Smooth muscle cell (in vitro differentiated cells): Measurements from ENCODE around the gene ACAP2. TPM values are rescaled to one million over a fixed set of nuclear protein-coding genes. Genes with fewer than 3 reads are reported as not detected.

ENCODE experiments used
- DNase-seq: peaks from one replicate; lab custom pipeline; 2025; ENCODE audit not compliant: unreplicated experiment; lab: John Stamatoyannopoulos, UW
- H2AFZ ChIP-seq: fragments of 200-600 bp; sonication (generic); 2 replicates; pipeline ENCODE4 v1.6.0; 2016; ENCODE audit warnings: antibody characterized with exemption, low read depth, mild to moderate bottlenecking
- H3F3A ChIP-seq: fragments of 200-600 bp; sonication (generic); 2 replicates; pipeline ENCODE4 v1.6.0; 2017; ENCODE audit warnings: antibody characterized with exemption, low read depth
- H3K27ac ChIP-seq: fragments of 200-600 bp; sonication (generic); 2 replicates; pipeline ENCODE4 v1.5.1; 2016; ENCODE audit warnings: low read depth, mild to moderate bottlenecking
- H3K27me3 ChIP-seq: fragments of 200-600 bp; sonication (generic); 2 replicates; pipeline ENCODE4 v1.6.1; 2016; ENCODE audit warnings: low read depth, mild to moderate bottlenecking
- H3K36me3 ChIP-seq: fragments of 200-600 bp; sonication (generic); 2 replicates; pipeline ENCODE4 v1.5.1; 2016; ENCODE audit warnings: low read depth
- H3K4me1 ChIP-seq: fragments of 200-600 bp; sonication (generic); 2 replicates; pipeline ENCODE4 v1.5.1; 2016; ENCODE audit warnings: low read depth
- H3K4me2 ChIP-seq: fragments of 200-600 bp; sonication (generic); 2 replicates; pipeline ENCODE4 v1.6.0; 2016; ENCODE audit warnings: mild to moderate bottlenecking
- H3K4me3 ChIP-seq: fragments of 200-600 bp; sonication (generic); 2 replicates; pipeline ENCODE4 v1.5.1; 2016; ENCODE audit warnings: mild to moderate bottlenecking
- H3K79me2 ChIP-seq: fragments of 200-600 bp; sonication (generic); 2 replicates; pipeline ENCODE4 v1.6.0; 2016; ENCODE audit warnings: low read depth, mild to moderate bottlenecking
- H3K9ac ChIP-seq: fragments of 200-600 bp; sonication (generic); 2 replicates; pipeline ENCODE4 v1.6.0; 2016; ENCODE audit warnings: low read depth
- H3K9me3 ChIP-seq: fragments of 200-600 bp; sonication (generic); replicated peaks from 2 replicates; pipeline ENCODE4 v1.5.1; 2016; ENCODE audit warnings: low read depth
- H4K20me1 ChIP-seq: fragments of 200-600 bp; sonication (generic); 2 replicates; pipeline ENCODE4 v1.6.0; 2016; ENCODE audit warnings: low read depth
- WGBS: methylation state at CpG from one replicate; pipeline ENCODE4 v1.1.7; 2016; ENCODE audit warnings: low lambda C conversion rate; 5-methylcytosine and 5-hydroxymethylcytosine counted together
- polyA plus RNA-seq: library from polyadenylated mRNA; unstranded; fragments of >200 nt; fragmentation: Nextera tagmentation; extraction: Ambion mirVana; gene quantifications from 2 replicates; pipeline ENCODE4 v1.2.1, GENCODE V29; 2016
- total RNA-seq: library from RNA; depleted of rRNA; stranded (reverse); fragments of >200 nt; gene quantifications from 2 replicates; pipeline ENCODE4 v1.2.3, GENCODE V29; 2014
- TF ChIP-seq, protein P1 (sequence below): fragments of 200-600 bp; sonication (generic); IDR thresholded peaks from 2 replicates; pipeline ENCODE4 v1.5.1; 2017; ENCODE audit warnings: borderline replicate concordance, mild to moderate bottlenecking, antibody characterized with exemption; ENCODE audit not compliant: insufficient read depth, poor library complexity, severe bottlenecking

Gene ACAP2
- total and polyA plus RNA-seq, 2 experiments from 2014 or later = 19.8 to 41.8 TPM

DNA sequence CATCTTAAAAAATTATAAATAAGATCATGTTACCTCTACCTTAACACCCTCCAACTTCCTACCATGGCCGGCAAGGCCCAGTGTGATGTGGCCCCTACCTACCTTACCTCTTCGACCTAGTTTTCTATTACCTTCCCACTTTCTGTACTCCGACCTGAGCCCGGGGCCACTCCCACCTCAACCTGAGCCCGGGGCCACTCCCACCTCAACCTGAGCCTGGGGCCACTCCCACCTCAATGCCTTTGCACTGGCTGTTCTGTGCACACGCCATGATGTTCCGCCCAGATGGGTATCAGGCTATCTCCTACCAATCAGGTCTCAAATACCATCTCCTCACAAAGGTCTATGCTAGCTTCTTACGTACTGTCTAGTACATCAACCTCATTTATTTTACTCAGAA, 105.1 kb downstream of the ACAP2 start:
- H3K79me2 ChIP-seq = no peaks in the 10 kb centered on the region
- no peaks in the 10 kb centered on the region for H3F3A ChIP-seq
- H3K4me2 ChIP-seq = no peak overlapping the region
- H3K27ac ChIP-seq = no peak overlapping the region
- no peaks in the 10 kb centered on the region for H3K27me3 ChIP-seq
- H3K4me1 ChIP-seq = no peaks in the 10 kb centered on the region
- no peaks in the 10 kb centered on the region for H3K9me3 ChIP-seq
- H3K4me3 ChIP-seq = no peak overlapping the region
- H3K9ac ChIP-seq = no peak overlapping the region
- H4K20me1 ChIP-seq = no peaks in the 10 kb centered on the region
- TF ChIP-seq, protein P1, sequence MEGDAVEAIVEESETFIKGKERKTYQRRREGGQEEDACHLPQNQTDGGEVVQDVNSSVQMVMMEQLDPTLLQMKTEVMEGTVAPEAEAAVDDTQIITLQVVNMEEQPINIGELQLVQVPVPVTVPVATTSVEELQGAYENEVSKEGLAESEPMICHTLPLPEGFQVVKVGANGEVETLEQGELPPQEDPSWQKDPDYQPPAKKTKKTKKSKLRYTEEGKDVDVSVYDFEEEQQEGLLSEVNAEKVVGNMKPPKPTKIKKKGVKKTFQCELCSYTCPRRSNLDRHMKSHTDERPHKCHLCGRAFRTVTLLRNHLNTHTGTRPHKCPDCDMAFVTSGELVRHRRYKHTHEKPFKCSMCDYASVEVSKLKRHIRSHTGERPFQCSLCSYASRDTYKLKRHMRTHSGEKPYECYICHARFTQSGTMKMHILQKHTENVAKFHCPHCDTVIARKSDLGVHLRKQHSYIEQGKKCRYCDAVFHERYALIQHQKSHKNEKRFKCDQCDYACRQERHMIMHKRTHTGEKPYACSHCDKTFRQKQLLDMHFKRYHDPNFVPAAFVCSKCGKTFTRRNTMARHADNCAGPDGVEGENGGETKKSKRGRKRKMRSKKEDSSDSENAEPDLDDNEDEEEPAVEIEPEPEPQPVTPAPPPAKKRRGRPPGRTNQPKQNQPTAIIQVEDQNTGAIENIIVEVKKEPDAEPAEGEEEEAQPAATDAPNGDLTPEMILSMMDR = no peak
- peaks cover 2% of the 10 kb centered on the region for H3K36me3 ChIP-seq
- WGBS = 99% methylated on average over 8 of the region's 8 CpGs
- no peak for DNase-seq
- H2AFZ ChIP-seq = no peak overlapping the region

DNA sequence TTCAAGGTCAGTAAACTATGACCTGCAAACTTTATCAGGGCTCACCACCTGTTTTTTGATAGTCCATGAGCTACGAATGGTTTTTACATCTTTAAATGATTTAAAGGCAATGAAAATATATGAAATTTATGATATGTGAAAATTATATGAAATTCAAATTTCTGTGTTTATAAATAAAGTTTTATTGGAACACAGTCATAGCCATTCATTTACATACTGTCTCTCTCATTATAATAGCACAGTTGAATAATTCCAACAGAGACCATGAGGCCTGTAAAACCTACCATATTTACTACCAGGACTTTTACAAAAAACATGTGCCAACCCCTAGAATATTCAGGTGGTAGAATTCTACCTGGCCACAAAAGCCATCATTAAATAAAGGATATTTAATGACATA, 107.9 kb downstream of the ACAP2 start:
- H3K9ac ChIP-seq = no peak overlapping the region
- TF ChIP-seq, protein P1 = no peak
- H3K9me3 ChIP-seq = no peaks in the 10 kb centered on the region
- DNase-seq = no peak
- no peaks in the 10 kb centered on the region for H3F3A ChIP-seq
- H3K4me1 ChIP-seq = no peaks in the 10 kb centered on the region
- no peaks in the 10 kb centered on the region for H4K20me1 ChIP-seq
- peaks cover 2% of the 10 kb centered on the region for H3K36me3 ChIP-seq
- H3K4me3 ChIP-seq = no peak overlapping the region
- 100% methylated on average over 1 of the region's 1 CpG for WGBS
- H2AFZ ChIP-seq = no peak overlapping the region
- H3K27me3 ChIP-seq = no peaks in the 10 kb centered on the region
- H3K79me2 ChIP-seq = no peaks in the 10 kb centered on the region
- H3K4me2 ChIP-seq = no peak overlapping the region
- no peak overlapping the region for H3K27ac ChIP-seq

DNA sequence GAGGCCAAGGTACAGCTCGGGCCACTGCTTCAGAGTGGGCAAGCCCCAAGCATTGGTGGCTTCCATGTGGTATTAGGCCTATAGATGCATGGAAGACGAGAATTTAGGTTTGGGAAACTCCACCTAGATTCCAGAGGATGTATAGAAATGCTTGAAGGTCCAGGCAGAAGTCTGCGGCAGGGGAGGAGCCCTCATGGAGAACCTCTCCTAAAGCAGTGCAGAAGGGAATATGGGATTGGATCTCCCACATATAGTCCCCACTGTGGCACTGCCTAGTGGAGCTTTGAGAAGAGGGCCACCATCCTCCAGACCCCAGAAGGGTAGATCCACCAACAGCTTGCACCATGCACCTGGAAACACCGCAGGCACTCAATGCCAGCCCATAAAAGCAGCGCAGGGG, 123.8 kb downstream of the ACAP2 start:
- H3K4me3 ChIP-seq = no peak overlapping the region
- no peak overlapping the region for H3K27ac ChIP-seq
- peaks cover 7% of the 10 kb centered on the region for H3K36me3 ChIP-seq
- H3K9ac ChIP-seq = no peak overlapping the region
- no peaks in the 10 kb centered on the region for H3F3A ChIP-seq
- no peak overlapping the region for H2AFZ ChIP-seq
- no peak for DNase-seq
- no peaks in the 10 kb centered on the region for H3K27me3 ChIP-seq
- H4K20me1 ChIP-seq = peaks cover under 1% of the 10 kb centered on the region
- no peaks in the 10 kb centered on the region for H3K4me1 ChIP-seq
- H3K9me3 ChIP-seq = peaks cover 3% of the 10 kb centered on the region
- TF ChIP-seq, protein P1 = no peak
- H3K4me2 ChIP-seq = no peak overlapping the region
- no peaks in the 10 kb centered on the region for H3K79me2 ChIP-seq
- WGBS = 99% methylated on average over 5 of the region's 5 CpGs

DNA sequence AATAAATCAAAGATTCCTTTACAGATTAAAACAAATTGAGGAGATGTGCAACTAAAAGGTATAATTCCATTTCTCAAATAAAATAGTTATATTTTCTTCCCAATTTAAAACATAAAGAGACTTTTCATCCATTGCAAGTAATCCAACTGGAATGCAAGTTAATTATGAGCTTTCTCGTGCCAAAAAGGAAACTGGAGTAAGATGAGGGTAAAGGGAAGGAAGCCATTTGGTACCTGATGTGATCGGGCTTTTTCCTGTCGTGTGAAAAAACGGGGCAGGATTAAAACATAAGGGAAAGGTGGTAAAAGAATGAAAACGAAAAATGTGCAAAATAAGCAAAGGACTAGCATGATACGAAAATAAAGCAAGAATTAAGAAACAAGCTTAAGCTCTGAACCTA, 130.1 kb downstream of the ACAP2 start:
- 95% methylated on average over 6 of the region's 6 CpGs for WGBS
- no peaks in the 10 kb centered on the region for H3K4me1 ChIP-seq
- no peaks in the 10 kb centered on the region for H3K79me2 ChIP-seq
- no peaks in the 10 kb centered on the region for H4K20me1 ChIP-seq
- no peak overlapping the region for H3K27ac ChIP-seq
- no peaks in the 10 kb centered on the region for H3K9me3 ChIP-seq
- H3K4me2 ChIP-seq = no peak overlapping the region
- H2AFZ ChIP-seq = no peak overlapping the region
- no peak overlapping the region for H3K9ac ChIP-seq
- no peaks in the 10 kb centered on the region for H3F3A ChIP-seq
- no peaks in the 10 kb centered on the region for H3K36me3 ChIP-seq
- DNase-seq = no peak
- TF ChIP-seq, protein P1 = no peak
- H3K27me3 ChIP-seq = no peaks in the 10 kb centered on the region
- no peak overlapping the region for H3K4me3 ChIP-seq
